ENCODE measurements around the gene ABCC6.
"Not testable (repeated sequence)": the region's sequence is repeated elsewhere in the genome, so short reads cannot be mapped to it uniquely, and the experiment has no call there.

Gene ABCC6

GRCh38 chr16:16222850-16223661 is at the start of gene ABCC6:
TSS of gene ABCC6 (minus strand) at chr16:16223494. CDS start at chr16:16223434, 60 bp downstream.
- DNase-seq: not testable (repeated sequence)

DNA sequence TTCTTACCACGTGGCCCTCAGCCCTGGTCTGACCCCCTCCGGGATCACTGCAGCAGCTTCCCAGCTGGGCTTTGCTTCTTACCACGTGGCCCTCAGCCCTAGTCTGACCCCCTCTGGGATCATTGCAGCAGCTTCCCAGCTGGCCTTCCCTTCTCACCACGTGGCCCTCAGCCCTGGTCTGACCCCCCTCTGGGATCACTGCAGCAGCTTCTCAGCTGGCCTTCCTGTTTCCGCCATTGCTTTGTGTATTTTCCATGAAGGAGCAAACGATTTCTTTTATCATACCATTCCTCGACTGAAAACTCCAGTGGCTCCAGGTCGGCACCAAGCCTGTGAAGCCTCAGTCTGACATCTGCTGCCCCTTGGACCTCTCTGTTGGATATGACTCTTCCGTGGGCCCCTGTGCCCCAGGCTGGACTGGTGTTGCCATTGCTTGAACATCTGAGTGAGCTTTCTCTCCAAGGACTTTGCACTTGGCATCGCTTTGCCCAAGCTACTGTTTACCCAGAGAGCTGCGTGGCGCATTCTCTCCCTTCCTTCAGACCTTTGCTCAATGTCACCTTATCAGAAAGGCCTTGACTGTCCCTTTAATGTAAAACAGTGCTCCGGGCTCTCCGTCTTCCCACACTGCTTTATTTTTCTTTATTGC is 49.4 kb upstream of the ABCC6 start:
- DNase-seq: not testable (repeated sequence)

DNA sequence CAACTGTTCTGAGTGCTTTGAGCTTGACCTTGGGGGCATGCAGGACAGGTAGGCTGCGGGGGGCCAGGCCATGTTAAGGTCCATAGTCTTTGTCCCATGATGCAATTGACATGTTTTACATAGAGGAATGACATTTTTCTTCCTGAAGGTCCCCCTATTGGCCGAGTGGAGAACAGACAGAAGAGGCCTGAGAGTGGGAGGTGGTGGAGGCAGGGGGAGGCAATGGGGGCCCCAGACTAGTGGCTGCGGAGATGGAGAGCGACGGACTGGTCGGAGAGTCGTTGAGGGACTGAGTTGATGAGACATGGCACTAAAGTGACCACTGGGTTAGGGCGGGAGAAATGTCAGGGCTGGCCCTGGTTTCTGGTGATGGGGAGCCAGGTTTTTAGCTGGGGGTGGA is 48.4 kb upstream of the ABCC6 start:
- not testable (repeated sequence) for DNase-seq

- not testable (repeated sequence) for DNase-seq
Observed at GRCh38 chr16:16268185-16268808, 45.0 kb upstream of the ABCC6 start.

- not testable (repeated sequence) for DNase-seq
Observed at GRCh38 chr16:16267708-16268107, 44.4 kb upstream of the ABCC6 start.

DNA sequence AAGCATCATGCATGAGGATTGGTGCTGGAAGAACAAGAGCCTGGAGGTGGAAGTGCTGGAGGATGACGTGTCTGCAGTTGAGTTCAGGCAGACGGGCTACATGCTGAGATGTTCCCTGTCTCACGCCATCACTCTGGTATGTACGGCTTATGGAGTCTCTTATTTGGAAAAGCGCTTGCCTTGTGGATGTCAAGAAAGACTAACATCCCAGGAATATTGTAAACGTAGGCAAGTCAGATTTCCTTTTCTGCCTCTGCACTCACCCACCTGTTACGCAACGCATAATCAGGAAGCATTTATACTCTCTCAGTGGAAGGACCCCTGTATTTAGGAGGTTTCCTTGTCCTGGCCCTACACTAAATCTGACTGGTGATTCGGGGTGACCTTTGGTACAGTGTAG is 41.8 kb upstream of the ABCC6 start:
- DNase-seq: not testable (repeated sequence)

DNA sequence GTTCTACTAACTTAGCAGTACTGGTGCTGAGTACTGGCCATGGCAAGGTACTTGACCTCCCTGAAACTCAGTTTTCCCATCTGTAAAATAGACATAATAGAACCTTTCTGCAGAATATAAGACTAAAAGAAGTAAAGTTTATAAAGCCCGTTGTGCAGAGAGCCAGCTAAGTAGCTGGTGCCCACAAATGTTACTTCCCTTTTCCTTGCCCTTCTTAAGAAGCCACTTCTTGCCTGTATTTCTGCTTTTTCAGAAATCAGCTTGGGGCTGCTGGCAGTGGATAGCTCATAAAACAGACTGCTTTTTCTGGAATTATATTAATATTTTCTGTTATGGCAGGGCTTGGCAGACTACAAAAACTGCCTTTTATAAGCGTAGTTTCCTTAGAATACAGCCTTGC is 40.7 kb upstream of the ABCC6 start:
- not testable (repeated sequence) for DNase-seq

GRCh38 chr16:16262954-16263555 is 39.8 kb upstream of the ABCC6 start:
- not testable (repeated sequence) for DNase-seq

GRCh38 chr16:16259971-16260370 is 36.7 kb upstream of the ABCC6 start:
- DNase-seq: not testable (repeated sequence)

DNA sequence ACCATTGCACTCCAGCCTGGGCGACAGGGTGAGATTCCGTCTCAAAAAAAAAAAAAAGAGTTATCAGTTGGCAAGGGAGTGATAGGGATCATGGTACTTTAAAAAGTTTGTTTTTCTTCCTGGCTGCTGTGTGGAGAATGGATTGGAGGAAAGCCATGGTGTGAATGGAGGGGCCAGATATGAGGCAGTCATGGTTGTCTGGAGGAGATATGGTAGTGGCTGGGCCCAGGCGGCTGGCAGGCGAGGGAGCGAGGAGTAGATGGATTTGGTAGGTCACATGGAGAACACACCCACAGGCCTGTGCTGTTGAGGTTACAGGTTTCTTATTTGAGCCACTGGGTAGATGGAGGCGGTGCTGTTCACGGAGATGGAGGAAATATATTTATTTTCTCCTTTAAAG is 35.5 kb upstream of the ABCC6 start:
- DNase-seq: not testable (repeated sequence)

- not testable (repeated sequence) for DNase-seq
Observed at GRCh38 chr16:16257301-16257923, 34.1 kb upstream of the ABCC6 start.

DNA sequence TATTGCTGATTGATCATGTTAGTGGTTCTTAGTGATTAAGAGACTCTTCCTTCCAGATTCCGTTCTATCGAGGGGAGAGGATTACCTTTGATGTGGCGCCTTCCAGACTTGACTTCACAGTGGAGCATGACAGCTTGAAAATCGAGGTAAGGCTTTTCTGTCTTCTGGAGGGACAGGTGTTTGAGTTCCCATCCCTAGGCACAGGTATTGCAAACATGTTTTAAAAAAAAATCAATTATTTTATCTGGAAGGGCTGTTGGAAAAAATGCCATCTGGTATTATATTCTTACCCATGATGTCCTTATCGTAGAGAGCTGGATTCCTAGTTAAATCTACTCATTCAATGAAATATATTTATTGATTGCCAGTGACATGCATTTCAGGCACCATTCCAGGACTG is 29.1 kb upstream of the ABCC6 start:
- DNase-seq: not testable (repeated sequence)

DNA sequence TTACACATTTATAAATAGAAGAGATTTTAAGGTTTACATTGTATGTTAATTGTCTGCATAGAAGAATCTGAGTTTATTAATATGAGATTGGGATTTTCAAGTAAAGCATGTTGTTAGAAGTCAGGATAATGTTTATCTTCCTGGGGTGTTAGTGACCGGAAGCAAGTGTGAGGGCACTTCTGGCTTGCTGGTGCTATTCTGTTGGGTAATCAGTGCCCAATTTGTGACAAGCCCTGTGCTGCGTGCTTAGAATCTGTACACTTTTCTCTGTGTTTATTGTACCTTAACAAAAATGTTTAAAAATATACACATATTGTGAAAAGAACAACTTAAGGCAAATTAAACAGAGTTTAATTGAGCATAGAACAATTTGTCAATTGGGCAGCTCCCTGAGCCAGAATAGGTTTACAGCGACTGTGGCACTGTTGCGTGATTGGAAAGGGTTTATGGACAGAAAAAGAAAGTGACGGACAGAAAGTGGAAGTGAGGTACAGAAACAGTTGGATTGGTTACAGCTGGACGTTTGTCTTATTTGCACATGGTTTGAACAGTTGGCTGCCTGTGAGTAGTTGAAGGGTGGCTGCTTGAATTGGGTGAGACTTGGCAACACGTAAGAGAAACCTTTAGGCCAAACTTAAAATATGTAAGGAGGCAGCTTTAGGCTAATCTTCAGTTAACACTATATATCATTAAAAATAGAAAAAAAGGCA is 26.5 kb upstream of the ABCC6 start:
- DNase-seq: not testable (repeated sequence)

DNA sequence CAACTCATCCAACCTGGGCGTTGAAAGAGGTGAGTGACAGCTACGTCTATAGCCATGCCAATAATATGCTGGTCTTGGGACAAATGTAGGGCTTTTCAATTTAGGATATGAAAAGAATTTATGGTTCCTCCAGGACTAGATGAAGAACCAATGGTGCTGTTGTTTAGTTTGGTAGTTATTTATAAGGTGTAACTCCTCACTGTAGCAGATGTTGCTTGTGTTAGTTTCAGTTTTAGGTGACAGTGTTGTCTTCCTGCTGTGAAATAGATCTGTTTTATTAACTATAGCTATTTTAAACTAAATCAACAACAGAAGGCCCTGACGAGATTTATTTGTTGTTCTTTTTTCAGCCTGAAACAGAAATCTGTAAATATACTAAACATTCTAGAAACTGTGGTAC is 24.1 kb upstream of the ABCC6 start:
- DNase-seq: not testable (repeated sequence)

GRCh38 chr16:16246578-16247262 is 23.4 kb upstream of the ABCC6 start:
- not testable (repeated sequence) for DNase-seq

- DNase-seq: not testable (repeated sequence)
Observed at GRCh38 chr16:16243886-16244285, 20.6 kb upstream of the ABCC6 start.

GRCh38 chr16:16240667-16241066 is 17.4 kb upstream of the ABCC6 start:
- DNase-seq: not testable (repeated sequence)

- DNase-seq: not testable (repeated sequence)
Observed at GRCh38 chr16:16237738-16238137, 14.4 kb upstream of the ABCC6 start.

DNA sequence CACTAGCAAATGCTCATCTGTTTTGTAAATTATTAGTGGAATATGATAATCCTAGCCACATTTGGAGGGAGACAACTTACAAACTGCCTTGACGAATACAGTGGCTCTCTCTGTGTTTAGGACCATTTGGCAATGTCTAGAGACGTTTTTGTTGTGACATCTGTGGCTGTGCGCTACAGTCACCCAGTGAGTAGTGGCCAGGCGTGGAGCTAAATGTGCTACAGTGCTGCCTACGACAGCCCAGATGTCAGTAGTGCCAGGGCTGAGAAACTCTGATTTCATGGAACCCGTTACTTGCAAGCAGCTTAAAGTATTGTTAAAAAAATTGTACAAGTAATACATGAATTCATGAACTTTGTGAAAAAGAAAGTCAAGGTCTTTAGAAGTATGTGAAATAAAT is 13.8 kb upstream of the ABCC6 start:
- DNase-seq: not testable (repeated sequence)

- DNase-seq: not testable (repeated sequence)
Observed at GRCh38 chr16:16232692-16233061, 9.4 kb upstream of the ABCC6 start.

GRCh38 chr16:16223662-16224241 is 458 bp upstream of the ABCC6 start:
- not testable (repeated sequence) for DNase-seq

Data from NCI-H526 treated with DMSO at 0.1 percent for 48 hours (cell line).